Astrocyte of the spinal cord (primary cell): ENCODE measurements around the gene RAB6C.
"Not testable (repeated sequence)": the region's sequence is repeated elsewhere in the genome, so short reads cannot be mapped to it uniquely, and the experiment has no call there.

ENCODE experiments used
- DNase-seq: peaks from one replicate; pipeline ENCODE4 v3.0.0; 2011; ENCODE audit warnings: low read depth, low spot score
- H3K4me3 ChIP-seq: 2 replicates; pipeline ENCODE4 v1.5.1; 2011; ENCODE audit warnings: low read depth, mild to moderate bottlenecking, low read length, moderate library complexity
- CTCF ChIP-seq: IDR thresholded peaks from 2 replicates; pipeline ENCODE4 v1.5.1; 2012; ENCODE audit warnings: low read depth, mild to moderate bottlenecking, low read length, inconsistent platforms
- in situ Hi-C: cut with HindIII; loops from 2 replicates; pipeline ENCODE4 v1.10.0; 2017; ENCODE audit warnings: low sequenced_read_pairs

RAB6C gene

GRCh38 chr2:129945557-129945956 is 33.9 kb upstream of the RAB6C start:
- in situ Hi-C loops: no loop called here
- DNase-seq: no peak
- no peak for TF ChIP-seq CTCF
- H3K4me3 ChIP-seq: no peak overlapping the region

DNA sequence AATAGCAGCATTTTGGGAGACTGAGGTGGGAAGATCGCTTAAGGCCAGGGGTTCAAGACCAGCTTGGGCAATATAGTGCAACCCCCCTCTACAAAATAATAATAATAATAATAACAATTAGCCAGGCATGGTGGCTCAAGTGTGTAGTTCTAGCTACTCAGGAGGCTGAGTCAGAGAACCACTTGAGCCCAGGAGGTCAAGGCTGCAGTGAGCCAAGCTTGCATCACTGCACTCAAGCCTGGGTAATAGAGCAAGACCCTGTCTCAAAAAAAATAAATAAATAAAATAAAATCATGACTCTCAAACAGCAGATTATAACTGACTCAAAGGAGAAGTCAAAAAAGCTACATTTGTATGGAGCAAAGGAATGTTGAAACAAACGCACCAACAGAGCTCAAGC is 31.8 kb upstream of the RAB6C start:
- in situ Hi-C loops, H3K4me3 ChIP-seq, DNase-seq: not testable (repeated sequence)

- DNase-seq, in situ Hi-C loops, H3K4me3 ChIP-seq: not testable (repeated sequence)
These were observed 23.3 kb upstream of the RAB6C start for GRCh38 chr2:129956171-129956570.

DNA sequence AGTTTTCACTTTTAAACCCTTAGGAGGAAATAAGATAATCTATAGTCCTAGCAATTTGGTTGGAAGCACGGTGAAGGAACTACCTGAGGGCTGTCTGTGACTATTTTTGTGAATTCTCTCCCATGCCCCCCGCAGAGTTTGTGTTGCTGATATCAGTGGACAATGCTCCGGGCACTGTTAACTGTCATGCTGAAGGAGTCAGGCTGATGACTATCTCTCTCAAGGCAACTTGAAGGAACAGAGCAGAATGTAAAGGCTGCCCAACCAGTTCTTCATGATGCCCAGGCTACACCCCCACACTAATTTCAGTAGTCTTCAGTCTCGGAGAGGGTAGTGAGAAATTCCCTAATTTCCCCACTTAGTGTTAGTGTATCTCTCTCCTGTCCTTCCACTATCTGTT is 21.6 kb upstream of the RAB6C start:
- no peak overlapping the region for H3K4me3 ChIP-seq
- in situ Hi-C loops: no loop called here
- no peak for DNase-seq
- no peak for TF ChIP-seq CTCF

DNA sequence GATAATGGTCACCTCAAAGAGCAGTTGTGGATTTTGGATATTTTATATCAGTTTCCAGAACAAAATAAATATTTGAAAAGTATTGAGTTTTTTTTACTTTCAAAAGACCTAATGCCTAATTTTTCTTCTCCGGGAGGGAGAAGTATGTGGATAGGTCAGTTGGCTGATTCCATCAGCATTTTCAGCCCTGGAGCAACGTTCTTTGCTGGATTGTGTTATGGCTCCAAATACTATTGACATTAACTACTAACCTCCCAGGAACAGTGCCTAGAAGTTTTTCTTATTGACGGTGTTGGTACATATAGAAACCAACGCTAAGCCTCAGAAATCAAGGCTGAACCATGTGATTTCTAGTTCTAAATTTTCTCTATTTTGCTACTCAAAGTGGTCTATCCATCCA is 20.7 kb upstream of the RAB6C start:
- DNase-seq, in situ Hi-C loops, H3K4me3 ChIP-seq: not testable (repeated sequence)

- not testable (repeated sequence) for H3K4me3 ChIP-seq
These were observed 10.9 kb upstream of the RAB6C start for GRCh38 chr2:129968605-129969004.

DNA sequence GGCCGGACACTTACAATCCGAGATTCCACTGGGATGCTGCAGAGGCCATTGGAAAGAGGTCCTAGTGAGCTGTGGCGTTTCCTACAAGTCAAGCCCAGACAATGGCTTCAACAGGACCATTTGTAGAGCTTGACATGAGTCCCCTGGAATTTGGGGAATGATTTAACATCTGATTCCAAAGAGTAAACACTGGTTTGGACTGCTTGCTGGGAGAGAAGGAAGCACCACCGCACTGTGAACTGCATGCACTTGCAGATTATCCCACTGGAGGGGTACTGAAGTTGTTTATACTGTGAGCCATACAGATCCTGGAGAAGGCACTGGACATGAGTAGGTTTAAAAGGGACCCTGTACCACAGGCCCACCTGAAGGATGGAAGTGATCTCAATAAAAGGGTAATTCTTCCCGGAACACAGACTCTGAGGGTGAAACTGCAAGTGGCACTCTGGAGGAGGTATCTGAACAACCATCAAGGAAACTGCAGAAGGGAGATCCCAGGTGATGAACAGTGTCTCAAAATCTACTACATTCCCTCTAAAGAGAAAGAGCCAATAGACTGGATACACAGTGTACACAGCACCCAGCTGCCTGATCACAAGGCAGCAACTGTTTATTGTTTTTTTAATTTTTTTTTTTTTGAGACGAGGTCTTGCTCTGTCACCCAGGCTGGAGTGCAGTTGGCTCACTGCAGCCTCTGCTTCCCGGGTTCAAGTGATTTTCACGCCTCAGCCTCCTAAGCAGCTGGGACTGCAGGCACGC is 4.3 kb upstream of the RAB6C start:
- TF ChIP-seq CTCF: no peak
- DNase-seq: no peak
- no peak overlapping the region for H3K4me3 ChIP-seq
- in situ Hi-C loops: no loop called here

More at GRCh38 chr2:129968605-129969004, 10.9 kb upstream of the RAB6C start:
- DNase-seq, in situ Hi-C loops: not testable (repeated sequence)

- in situ Hi-C loops, DNase-seq, H3K4me3 ChIP-seq: not testable (repeated sequence)
These were observed 2.5 kb upstream of the RAB6C start for GRCh38 chr2:129976969-129977368.

DNA sequence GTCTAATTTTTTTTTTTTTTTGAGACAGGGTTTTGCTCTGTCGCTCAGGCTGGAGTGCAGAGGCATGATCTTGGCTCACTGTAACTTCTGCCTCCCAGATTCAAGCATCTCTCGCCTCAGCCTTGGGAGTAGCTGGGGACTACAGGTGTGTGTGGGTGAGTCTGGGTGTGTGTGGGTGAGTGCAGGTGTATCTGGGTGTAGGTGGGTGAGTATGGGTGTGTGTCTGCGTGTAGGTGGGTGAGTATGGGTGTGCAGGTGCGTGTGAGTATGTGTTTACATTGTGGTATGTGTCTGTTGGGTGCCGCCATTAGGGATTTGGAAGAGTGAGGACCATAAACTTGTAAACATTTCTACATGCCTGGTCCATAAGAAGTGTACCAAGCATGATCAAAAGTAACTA is 1.5 kb upstream of the RAB6C start:
- H3K4me3 ChIP-seq: no peak overlapping the region
- TF ChIP-seq CTCF: no peak
- no peak for DNase-seq
- in situ Hi-C loops: no loop called here

DNA sequence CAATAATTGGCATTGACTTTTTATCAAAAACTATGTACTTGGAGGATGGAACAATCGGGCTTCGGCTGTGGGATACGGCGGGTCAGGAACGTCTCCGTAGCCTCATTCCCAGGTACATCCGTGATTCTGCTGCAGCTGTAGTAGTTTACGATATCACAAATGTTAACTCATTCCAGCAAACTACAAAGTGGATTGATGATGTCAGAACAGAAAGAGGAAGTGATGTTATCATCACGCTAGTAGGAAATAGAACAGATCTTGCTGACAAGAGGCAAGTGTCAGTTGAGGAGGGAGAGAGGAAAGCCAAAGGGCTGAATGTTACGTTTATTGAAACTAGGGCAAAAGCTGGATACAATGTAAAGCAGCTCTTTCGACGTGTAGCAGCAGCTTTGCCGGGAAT is 780 bp downstream of the RAB6C start:
- H3K4me3 ChIP-seq, DNase-seq, in situ Hi-C loops: not testable (repeated sequence)

GRCh38 chr2:129981689-129982088 is 2.2 kb downstream of the RAB6C start:
- in situ Hi-C loops, H3K4me3 ChIP-seq, DNase-seq: not testable (repeated sequence)
